ENCODE results near the gene MICAL3.

The MICAL3 gene

GRCh38 chr22:17784776-17785175 lies 239.6 kb downstream of the MICAL3 start:
- DNase-seq, result no peak

- DNase-seq, result no peak
These were observed 240.4 kb downstream of the MICAL3 start for GRCh38 chr22:17783773-17784480.

GRCh38 chr22:17783312-17783711 lies 241.0 kb downstream of the MICAL3 start:
- DNase-seq, result no peak

GRCh38 chr22:17782621-17783020 lies 241.7 kb downstream of the MICAL3 start:
- DNase-seq, result no peak

GRCh38 chr22:17782158-17782557 lies 242.2 kb downstream of the MICAL3 start:
- no peak for DNase-seq

- DNase-seq, result peak in 1 of 4 experiments; percentile 31
These were observed 242.9 kb downstream of the MICAL3 start for GRCh38 chr22:17781319-17782031.

GRCh38 chr22:17780741-17781318 lies 243.5 kb downstream of the MICAL3 start:
- no peak for DNase-seq

GRCh38 chr22:17780116-17780740 lies 244.1 kb downstream of the MICAL3 start:
- DNase-seq, result no peak

GRCh38 chr22:17779286-17780115 lies 244.9 kb downstream of the MICAL3 start:
- no peak for DNase-seq

- DNase-seq, result no peak
These were observed 245.9 kb downstream of the MICAL3 start for GRCh38 chr22:17778412-17778976.

GRCh38 chr22:17777717-17778044 lies 246.7 kb downstream of the MICAL3 start:
- DNase-seq, result no peak

GRCh38 chr22:17777005-17777716 lies 247.2 kb downstream of the MICAL3 start:
- peak; percentile 39 to 48 (median 43) for DNase-seq

- DNase-seq, result no peak
These were observed 248.4 kb downstream of the MICAL3 start for GRCh38 chr22:17775781-17776465.

GRCh38 chr22:17774926-17775685 lies 249.3 kb downstream of the MICAL3 start:
- no peak for DNase-seq

- DNase-seq, result peak in 3 of 4 experiments; percentile 17 to 37 (median 35)
These were observed 250.0 kb downstream of the MICAL3 start, which contains the start of gene BID for GRCh38 chr22:17774206-17774925. Gene BID (minus strand): TSS chr22:17774469. CDS start chr22:17750116, 24,353 bp downstream.

GRCh38 chr22:17773606-17774205 lies 250.7 kb downstream of the MICAL3 start:
- peak in 3 of 4 experiments; percentile 16 to 34 (median 17) for DNase-seq

GRCh38 chr22:17772958-17773605 lies 251.3 kb downstream of the MICAL3 start:
- no peak for DNase-seq

GRCh38 chr22:17772249-17772957 lies 252.0 kb downstream of the MICAL3 start:
- no peak for DNase-seq

Data from activated CD4-positive, CD25-positive, alpha-beta regulatory T cell (primary cell).